Measurements from ENCODE around the gene KCNIP4. TPM values are rescaled to one million over a fixed set of nuclear protein-coding genes. Genes with fewer than 3 reads are reported as not detected.

The KCNIP4 gene
- total and polyA plus RNA-seq, 10 donors: not detected

DNA sequence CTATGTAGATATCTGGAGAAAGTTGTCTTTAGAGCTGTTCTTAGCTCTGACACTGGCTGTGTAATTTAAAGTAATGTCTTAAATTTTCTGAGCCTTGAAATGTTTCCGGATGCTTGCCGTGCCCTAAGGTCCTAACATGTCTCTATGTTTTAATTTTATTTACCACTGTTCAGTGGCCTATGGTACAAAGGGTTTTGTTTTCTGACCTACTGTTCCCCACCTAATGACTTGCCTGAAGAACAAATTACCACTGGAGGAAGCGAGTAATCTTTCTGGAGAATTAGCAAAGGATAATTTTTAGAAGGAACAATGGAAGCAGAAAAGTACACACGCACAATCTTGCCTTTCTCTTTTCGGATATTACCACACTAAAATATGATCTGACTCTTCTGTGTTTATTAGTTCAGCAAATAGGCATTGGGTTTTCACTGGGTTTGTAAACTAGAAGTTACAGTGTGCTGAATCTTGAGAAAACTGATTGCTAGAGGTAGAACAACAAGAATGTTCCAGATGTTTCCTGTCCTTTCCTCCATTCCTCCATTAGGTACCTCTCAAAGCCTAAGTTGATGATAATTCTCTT, 812.4 kb downstream of the KCNIP4 start:
- intact Hi-C loops (cut with DNase I; ENCODE audit: low total_unique reads): no loop called here
- WGBS, 5 donors: 75 to 88% (median 85%) methylated on average over 5 of the region's 5 CpGs
- Histone ChIP-seq H3K4me1 (no peaks in the 10 kb centered on the region), H3K36me3 (no peaks in the 10 kb centered on the region), H3K27me3 (replicated peaks in 1 of 7) (no peaks in the 10 kb centered on the region), H3K27ac (no peak overlapping the region), H3K9me3 (no peaks in the 10 kb centered on the region), H3K4me3 (no peak overlapping the region)
- DNase-seq: no peak
- TF ChIP-seq POLR2A (IDR thresholded peaks at IDR 0.05) (no peak), POLR2AphosphoS5 (IDR thresholded peaks at IDR 0.05) (no peak)
- TF ChIP-seq, protein P1, sequence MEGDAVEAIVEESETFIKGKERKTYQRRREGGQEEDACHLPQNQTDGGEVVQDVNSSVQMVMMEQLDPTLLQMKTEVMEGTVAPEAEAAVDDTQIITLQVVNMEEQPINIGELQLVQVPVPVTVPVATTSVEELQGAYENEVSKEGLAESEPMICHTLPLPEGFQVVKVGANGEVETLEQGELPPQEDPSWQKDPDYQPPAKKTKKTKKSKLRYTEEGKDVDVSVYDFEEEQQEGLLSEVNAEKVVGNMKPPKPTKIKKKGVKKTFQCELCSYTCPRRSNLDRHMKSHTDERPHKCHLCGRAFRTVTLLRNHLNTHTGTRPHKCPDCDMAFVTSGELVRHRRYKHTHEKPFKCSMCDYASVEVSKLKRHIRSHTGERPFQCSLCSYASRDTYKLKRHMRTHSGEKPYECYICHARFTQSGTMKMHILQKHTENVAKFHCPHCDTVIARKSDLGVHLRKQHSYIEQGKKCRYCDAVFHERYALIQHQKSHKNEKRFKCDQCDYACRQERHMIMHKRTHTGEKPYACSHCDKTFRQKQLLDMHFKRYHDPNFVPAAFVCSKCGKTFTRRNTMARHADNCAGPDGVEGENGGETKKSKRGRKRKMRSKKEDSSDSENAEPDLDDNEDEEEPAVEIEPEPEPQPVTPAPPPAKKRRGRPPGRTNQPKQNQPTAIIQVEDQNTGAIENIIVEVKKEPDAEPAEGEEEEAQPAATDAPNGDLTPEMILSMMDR (IDR thresholded peaks at IDR 0.05 in 8 of 11, conservative IDR thresholded peaks at IDR 0.05 in 3 of 11): no peak

DNA sequence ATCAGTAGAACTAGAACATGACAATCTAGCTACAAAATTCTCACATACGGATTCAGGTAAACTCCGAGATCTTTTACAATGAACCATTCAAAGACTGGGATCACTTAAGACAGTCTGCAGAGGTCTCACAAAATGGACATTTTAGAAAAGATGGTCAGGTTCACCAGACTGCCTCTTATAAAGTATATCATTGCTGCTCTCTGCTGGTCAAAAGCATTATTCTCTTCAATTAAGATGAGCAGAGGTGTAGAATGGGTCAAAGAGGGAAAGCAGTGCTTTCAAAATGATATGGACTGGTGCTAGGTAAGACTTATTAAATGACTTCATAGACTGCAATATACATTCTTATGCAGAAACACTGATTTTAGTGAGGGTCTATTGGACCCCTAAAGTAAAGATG, 813.6 kb downstream of the KCNIP4 start:
- Histone ChIP-seq H3K27ac (no peak overlapping the region), H3K4me3 (no peak overlapping the region), H3K4me1 (no peaks in the 10 kb centered on the region), H3K36me3 (no peaks in the 10 kb centered on the region), H3K27me3 (replicated peaks in 1 of 7) (no peaks in the 10 kb centered on the region), H3K9me3 (no peaks in the 10 kb centered on the region)
- DNase-seq: no peak
- no peak for TF ChIP-seq POLR2A (IDR thresholded peaks at IDR 0.05)
- TF ChIP-seq, protein P1 (IDR thresholded peaks at IDR 0.05 in 8 of 11, conservative IDR thresholded peaks at IDR 0.05 in 3 of 11): no peak
- 78 to 96% (median 93%) methylated on average over 2 of the region's 2 CpGs for WGBS, 5 donors
- intact Hi-C loops (cut with DNase I; ENCODE audit: low total_unique reads): no loop called here

DNA sequence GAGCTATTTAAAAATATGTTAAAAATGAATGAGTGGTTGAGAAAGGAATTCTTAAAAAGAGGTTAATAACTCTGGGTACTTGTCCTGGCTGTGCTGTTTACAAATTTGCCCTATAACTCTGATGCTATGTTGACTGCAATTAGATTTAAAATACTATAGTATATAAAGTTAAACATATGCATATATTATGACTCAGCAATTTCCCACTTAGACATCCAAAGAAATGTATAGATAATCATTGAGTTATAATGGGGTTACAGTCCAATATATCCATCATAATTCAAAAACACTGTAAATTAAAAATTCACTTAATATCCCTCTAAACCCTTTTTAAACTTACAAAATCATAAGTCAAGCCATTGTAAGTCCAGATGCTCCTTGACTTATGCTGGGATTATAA, 818.0 kb downstream of the KCNIP4 start:
- intact Hi-C loops (cut with DNase I; ENCODE audit: low total_unique reads): no loop called here
- no peak for DNase-seq
- H3K27ac ChIP-seq: no peak overlapping the region
- no peaks in the 10 kb centered on the region for H3K4me1 ChIP-seq
- no peaks in the 10 kb centered on the region for H3K36me3 ChIP-seq
- no peak overlapping the region for H3K4me3 ChIP-seq
- TF ChIP-seq POLR2AphosphoS5 (IDR thresholded peaks at IDR 0.05): no peak
- TF ChIP-seq POLR2A (IDR thresholded peaks at IDR 0.05): no peak
- TF ChIP-seq, protein P1 (IDR thresholded peaks at IDR 0.05 in 8 of 11, conservative IDR thresholded peaks at IDR 0.05 in 3 of 11): no peak
- no peaks in the 10 kb centered on the region for H3K9me3 ChIP-seq
- no peaks in the 10 kb centered on the region for H3K27me3 ChIP-seq (replicated peaks in 1 of 7)

DNA sequence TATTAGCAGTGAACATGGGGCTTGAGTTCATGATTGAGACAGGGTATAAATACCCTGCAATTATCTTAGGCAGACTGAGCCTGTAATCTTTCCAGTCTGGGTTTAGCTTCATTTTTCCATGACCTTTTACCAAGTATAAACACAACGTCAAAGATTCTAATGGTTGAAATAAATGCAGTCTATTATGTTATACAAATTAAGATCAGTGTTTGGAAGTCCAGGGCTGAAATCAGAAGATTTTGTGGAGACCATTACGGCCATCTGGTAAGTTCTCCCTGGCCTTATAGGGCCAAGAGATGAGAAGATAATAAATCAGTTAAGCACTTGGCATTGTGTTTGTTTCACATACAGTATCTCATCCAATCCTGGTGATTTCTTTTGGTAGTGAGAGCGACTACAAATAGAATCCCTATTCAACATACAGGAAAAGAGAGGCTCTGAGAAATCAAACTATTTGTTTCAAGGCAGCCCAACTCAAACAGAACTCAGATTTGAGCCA, 822.5 kb downstream of the KCNIP4 start:
- no peak overlapping the region for H3K4me3 ChIP-seq
- peaks cover 0 to 22% (median 4%) of the 10 kb centered on the region in 8 donors for H3K9me3 ChIP-seq
- TF ChIP-seq POLR2A (IDR thresholded peaks at IDR 0.05) (no peak), POLR2AphosphoS5 (IDR thresholded peaks at IDR 0.05) (no peak)
- TF ChIP-seq, protein P1 (IDR thresholded peaks at IDR 0.05 in 8 of 11, conservative IDR thresholded peaks at IDR 0.05 in 3 of 11): no peak
- intact Hi-C loops (cut with DNase I; ENCODE audit: low total_unique reads): no loop called here
- 50 to 71% (median 69%) methylated on average over 3 of the region's 3 CpGs for WGBS, 5 donors
- no peaks in the 10 kb centered on the region for H3K4me1 ChIP-seq
- H3K36me3 ChIP-seq: no peaks in the 10 kb centered on the region
- H3K27ac ChIP-seq: no peak overlapping the region
- no peaks in the 10 kb centered on the region for H3K27me3 ChIP-seq (replicated peaks in 1 of 7)
- DNase-seq: no peak
